H1 (cell line): ENCODE measurements around the gene MYLK. TPM values are rescaled to one million over a fixed set of nuclear protein-coding genes. Genes with fewer than 3 reads are reported as not detected.

Experiments used
- CTCF ChIA-PET: fragments of 300-600 bp; sonication (Branson Sonifier 250); formaldehyde crosslinking; loops from one replicate; lab custom pipeline; 2021; ENCODE audit not compliant: partially characterized antibody; lab: Charles Lee
- POLR2A ChIA-PET: fragments of 300-600 bp; sonication (Branson Sonifier 250); formaldehyde crosslinking; loops from one replicate; lab custom pipeline; 2021; ENCODE audit warnings: inconsistent platforms; ENCODE audit not compliant: partially characterized antibody; lab: Charles Lee
- DNase-seq, 2 experiments: peaks; one replicate each; pipeline versions ENCODE4 v3.0.0 to v3.0.0-alpha.2; 2010 to 2022; ENCODE audit warnings: low spot score in 2 of 2, low read depth in 1 of 2, mixed read lengths in 1 of 2
- FAIRE-seq: peaks from 2 replicates; lab custom pipeline; 2011; peaks lifted over from hg19 to GRCh38; lab: Jason Lieb, UNC
- H2AFZ ChIP-seq: 2 replicates; pipeline ENCODE4 v1.8.1; 2012; ENCODE audit warnings: low read length, inconsistent platforms
- H2AK5ac ChIP-seq: 2 replicates; pipeline ENCODE4 v1.6.1; 2013; ENCODE audit warnings: low read depth, low read length
- H2BK120ac ChIP-seq: replicated peaks from 2 replicates; pipeline ENCODE3; 2013; ENCODE audit warnings: low read depth, low read length, inconsistent platforms
- H2BK12ac ChIP-seq: 2 replicates; pipeline ENCODE4 v1.6.1; 2013; ENCODE audit warnings: low read depth, low read length
- H2BK15ac ChIP-seq: 2 replicates; pipeline ENCODE4 v1.6.1; 2013; ENCODE audit warnings: low read length
- H2BK20ac ChIP-seq: 2 replicates; pipeline ENCODE4 v1.6.1; 2013; ENCODE audit warnings: low read length
- H2BK5ac ChIP-seq: 2 replicates; pipeline ENCODE4 v1.6.1; 2013; ENCODE audit warnings: low read depth, low read length
- H3K14ac ChIP-seq: 2 replicates; pipeline ENCODE4 v1.6.1; 2013; ENCODE audit warnings: inconsistent platforms; ENCODE audit not compliant: insufficient read length
- H3K18ac ChIP-seq: 2 replicates; pipeline ENCODE4 v1.6.1; 2013; ENCODE audit warnings: low read length; ENCODE audit errors: extremely low read depth
- H3K23ac ChIP-seq: 2 replicates; pipeline ENCODE4 v1.6.1; 2013; ENCODE audit warnings: inconsistent platforms; ENCODE audit not compliant: insufficient read length
- H3K23me2 ChIP-seq: 2 replicates; pipeline ENCODE4 v1.6.1; 2013; ENCODE audit warnings: low read depth, low read length
- H3K27ac ChIP-seq: 2 replicates; pipeline ENCODE4 v1.6.1; 2011; ENCODE audit warnings: low read depth, low read length, inconsistent platforms
- H3K27me3 ChIP-seq, 4 experiments: replicated peaks in 1 of 4; 1 replicate in 1 of 4; 2 replicates in 3 of 4; pipeline versions ENCODE4 v1.6.1 to v1.8.1; 2011 to 2013; ENCODE audit warnings: low read length in 3 of 4, mild to moderate bottlenecking in 3 of 4, inconsistent platforms in 2 of 4, mixed read lengths in 2 of 4, moderate library complexity in 1 of 4; ENCODE audit not compliant: control insufficient read depth in 3 of 4, insufficient read depth in 3 of 4; ENCODE audit errors: extremely low read depth in 1 of 4
- H3K36me3 ChIP-seq, 4 experiments: 2 replicates each; pipeline versions ENCODE4 v1.6.1 to v1.8.1; 2011 to 2013; ENCODE audit warnings: mild to moderate bottlenecking in 4 of 4, low read length in 3 of 4, moderate library complexity in 2 of 4, control low read depth in 1 of 4, inconsistent platforms in 1 of 4; ENCODE audit not compliant: insufficient read depth in 4 of 4, control insufficient read depth in 2 of 4
- H3K4ac ChIP-seq: replicated peaks from 2 replicates; pipeline ENCODE3; 2013; ENCODE audit warnings: low read length, low read depth, mixed read lengths, inconsistent platforms; ENCODE audit not compliant: insufficient read length
- H3K4me1 ChIP-seq, 4 experiments: replicated peaks in 1 of 4; 1 replicate in 1 of 4; 2 replicates in 3 of 4; pipeline versions ENCODE4 v1.6.1 to v1.8.1; 2011 to 2013; ENCODE audit warnings: low read length in 3 of 4, inconsistent platforms in 2 of 4, mixed read lengths in 1 of 4; ENCODE audit not compliant: insufficient read depth in 4 of 4, control insufficient read depth in 3 of 4
- H3K4me2 ChIP-seq, 2 experiments: 2 replicates each; pipeline versions ENCODE4 v1.6.1 to v1.8.1; 2011 to 2013; ENCODE audit warnings: low read depth in 2 of 2, low read length in 2 of 2, control low read depth in 1 of 2, inconsistent platforms in 1 of 2, mild to moderate bottlenecking in 1 of 2; ENCODE audit not compliant: insufficient read depth in 1 of 2
- H3K4me3 ChIP-seq, 4 experiments: fragments of 200-600, 300-600 bp in 1 of 4; sonication (generic), shearing (Covaris generic), sonication (Bioruptor Twin) in 1 of 4; 2 replicates each; pipeline versions ENCODE4 v1.5.1 to v1.8.1; 2011 to 2016; ENCODE audit warnings: low read length in 4 of 4, low read depth in 3 of 4, control low read depth in 2 of 4, inconsistent platforms in 2 of 4, mild to moderate bottlenecking in 2 of 4, mixed read lengths in 1 of 4, moderate library complexity in 1 of 4; ENCODE audit not compliant: insufficient read depth in 2 of 4; ENCODE audit errors: extremely low read depth in 1 of 4
- H3K56ac ChIP-seq: replicated peaks from 2 replicates; pipeline ENCODE3; 2013; ENCODE audit warnings: low read depth, mild to moderate bottlenecking, mixed read lengths, low read length, inconsistent platforms; ENCODE audit not compliant: insufficient read length
- H3K79me1 ChIP-seq: 2 replicates; pipeline ENCODE4 v1.6.1; 2013; ENCODE audit warnings: low read depth, low read length, control low read depth
- H3K79me2 ChIP-seq, 2 experiments: 2 replicates each; pipeline versions ENCODE4 v1.6.1 to v1.8.1; 2012 to 2013; ENCODE audit warnings: low read length in 2 of 2, mild to moderate bottlenecking in 2 of 2, inconsistent platforms in 1 of 2; ENCODE audit not compliant: insufficient read depth in 2 of 2, control insufficient read depth in 1 of 2
- H3K9ac ChIP-seq, 4 experiments: replicated peaks in 1 of 4; 1 replicate in 1 of 4; 2 replicates in 3 of 4; pipeline versions ENCODE4 v1.6.1 to v1.8.1; 2011 to 2013; ENCODE audit warnings: low read depth in 3 of 4, low read length in 3 of 4, control low read depth in 2 of 4, mild to moderate bottlenecking in 2 of 4, moderate library complexity in 2 of 4, inconsistent platforms in 1 of 4; ENCODE audit errors: extremely low read depth in 1 of 4
- H3K9me3 ChIP-seq, 2 experiments: 2 replicates each; pipeline versions ENCODE4 v1.6.1 to v1.8.1; 2012 to 2013; ENCODE audit warnings: mild to moderate bottlenecking in 2 of 2, moderate library complexity in 2 of 2, control low read depth in 1 of 2, inconsistent platforms in 1 of 2, low read depth in 1 of 2, low read length in 1 of 2, mixed read lengths in 1 of 2; ENCODE audit not compliant: insufficient read depth in 2 of 2
- H4K20me1 ChIP-seq, 2 experiments: replicated peaks in 1 of 2; 2 replicates each; pipeline versions ENCODE3 to v1.8.1; 2011 to 2013; ENCODE audit warnings: inconsistent platforms in 2 of 2, low read length in 2 of 2, mild to moderate bottlenecking in 1 of 2; ENCODE audit not compliant: insufficient read depth in 2 of 2, control insufficient read depth in 1 of 2
- H4K5ac ChIP-seq: 2 replicates; pipeline ENCODE4 v1.6.1; 2013; ENCODE audit warnings: low read length, low read depth, mixed read lengths, inconsistent platforms; ENCODE audit not compliant: insufficient read length
- H4K8ac ChIP-seq: 2 replicates; pipeline ENCODE4 v1.8.0; 2013; ENCODE audit warnings: mild to moderate bottlenecking, moderate library complexity, low read length, inconsistent platforms; ENCODE audit not compliant: insufficient read depth; ENCODE audit errors: extremely low read depth
- H4K91ac ChIP-seq: replicated peaks from 2 replicates; pipeline ENCODE3; 2013; ENCODE audit warnings: low read length, mixed read lengths, inconsistent platforms; ENCODE audit not compliant: insufficient read length
- BRCA1 ChIP-seq: IDR thresholded peaks from 2 replicates; pipeline ENCODE4 v1.6.1; 2012; ENCODE audit warnings: low read depth, low read length, improper control_type of control experiment
- EZH2 ChIP-seq: fragments of 200-600 bp; sonication (generic); IDR thresholded peaks from 2 replicates; pipeline ENCODE4 v1.7.1; 2012; ENCODE audit warnings: low read depth, mild to moderate bottlenecking, moderate library complexity, low read length, inconsistent platforms; ENCODE audit not compliant: severe bottlenecking
- JUND ChIP-seq: IDR thresholded peaks from 2 replicates; pipeline ENCODE4 v1.6.1; 2011; ENCODE audit warnings: mild to moderate bottlenecking, improper control_type of control experiment, low read length
- SP1 ChIP-seq: IDR thresholded peaks from 2 replicates; pipeline ENCODE4 v1.6.1; 2011; ENCODE audit warnings: low read depth, low read length
- WGBS, 2 experiments: shearing (Covaris generic) in 1 of 2; methylation state at CpG; one replicate each; pipeline versions ENCODE4 v1.1.6 to v1.1.7; 2013 to 2015; ENCODE audit warnings: low lambda C conversion rate in 2 of 2, mixed read lengths in 2 of 2, inconsistent platforms in 1 of 2, low coverage in 1 of 2, missing lambda C conversion rate in 1 of 2; ENCODE audit not compliant: insufficient replicate concordance in 2 of 2, insufficient coverage in 1 of 2, insufficient read length in 1 of 2; ENCODE audit errors: extremely low coverage in 1 of 2, missing lambda C conversion rate in 1 of 2; 5-methylcytosine and 5-hydroxymethylcytosine counted together
- polyA plus RNA-seq, 7 experiments: library from polyadenylated mRNA; depleted of rRNA in 3 of 7; stranded (reverse) in 5 of 7; unstranded in 2 of 7; fragments of >200 nt in 5 of 7; fragments of 200-250 nt in 2 of 7; gene quantifications; 1 replicate in 5 of 7; 2 replicates in 1 of 7; 4 replicates in 1 of 7; pipeline versions ENCODE4 v1.2.1 to v1.2.3, GENCODE V29; 2011 to 2013; ENCODE audit warnings: missing spikeins in 2 of 7, mixed read lengths in 2 of 7
- total RNA-seq: library from RNA; stranded (reverse); fragmentation: NEBNext Ultra II Directional; extraction: Animal tissue kit (Norgen Biotek cat#: 25700); gene quantifications from 2 replicates; pipeline ENCODE4 v1.2.1, GENCODE V29; 2021
- TF ChIP-seq, protein P1 (sequence below): IDR thresholded peaks from 2 replicates; pipeline ENCODE4 v1.6.1; 2012; ENCODE audit warnings: low read length, inconsistent platforms

MYLK gene
- total and polyA plus RNA-seq, 2 of the 8 experiments (the other 6 are each of a cell fraction or from before 2014, with no cell fraction given): 11.6 to 21.3 TPM

- Histone ChIP-seq H3K79me1 (no peaks in the 10 kb centered on the region), H4K20me1 (no peaks in the 10 kb centered on the region), H3K4me3 (no peak overlapping the region), H3K18ac (no peak overlapping the region), H2BK5ac (no peak overlapping the region), H2AFZ (no peak overlapping the region), H3K27ac (no peak overlapping the region), H2BK20ac (no peak overlapping the region), H2BK12ac (no peak overlapping the region), H4K5ac (no peak overlapping the region), H3K9ac (no peak overlapping the region), H3K14ac (no peak overlapping the region), H4K8ac (no peak overlapping the region), H2BK15ac (no peak overlapping the region), H3K27me3 (no peaks in the 10 kb centered on the region), H3K4me1 (peaks cover 0 to 3% (median 0%) of the 10 kb centered on the region in 4 experiments; a peak in 1 of 7 replicates), H3K23me2 (no peaks in the 10 kb centered on the region), H4K91ac (no peak overlapping the region), H2BK120ac (no peak overlapping the region), H3K4me2 (no peak overlapping the region), H3K36me3 (peaks cover 0 to 2% (median 0%) of the 10 kb centered on the region in 4 experiments; a peak in 2 of 8 replicates), H3K79me2 (no peaks in the 10 kb centered on the region), H3K56ac (no peak overlapping the region), H3K9me3 (no peaks in the 10 kb centered on the region), H2AK5ac (no peak overlapping the region), H3K4ac (no peak overlapping the region), H3K23ac (no peak overlapping the region)
- POLR2A ChIA-PET: no interaction called here
- WGBS, 2 experiments: 94% methylated on average over 3 of the region's 3 CpGs; no CpG with 5 or more reads in 1 of the 2 experiments
- DNase-seq: no peak
- CTCF ChIA-PET: interaction anchor here (1.0 kb wide), 1 partner anchor 150 kb away, joined by 4 read pairs; no protein-coding TSS in a partner anchor
- no peak for TF ChIP-seq BRCA1
- TF ChIP-seq EZH2: no peak
- no peak for TF ChIP-seq SP1
- TF ChIP-seq JUND: no peak
- TF ChIP-seq, protein P1, sequence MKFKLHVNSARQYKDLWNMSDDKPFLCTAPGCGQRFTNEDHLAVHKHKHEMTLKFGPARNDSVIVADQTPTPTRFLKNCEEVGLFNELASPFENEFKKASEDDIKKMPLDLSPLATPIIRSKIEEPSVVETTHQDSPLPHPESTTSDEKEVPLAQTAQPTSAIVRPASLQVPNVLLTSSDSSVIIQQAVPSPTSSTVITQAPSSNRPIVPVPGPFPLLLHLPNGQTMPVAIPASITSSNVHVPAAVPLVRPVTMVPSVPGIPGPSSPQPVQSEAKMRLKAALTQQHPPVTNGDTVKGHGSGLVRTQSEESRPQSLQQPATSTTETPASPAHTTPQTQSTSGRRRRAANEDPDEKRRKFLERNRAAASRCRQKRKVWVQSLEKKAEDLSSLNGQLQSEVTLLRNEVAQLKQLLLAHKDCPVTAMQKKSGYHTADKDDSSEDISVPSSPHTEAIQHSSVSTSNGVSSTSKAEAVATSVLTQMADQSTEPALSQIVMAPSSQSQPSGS: no peak
- FAIRE-seq: no peak
These were observed 92.2 kb downstream of the MYLK start for GRCh38 chr3:123791898-123792297.
